SK-N-MC (cell line): ENCODE measurements around the gene LLCFC1.

Source experiments
- EZH2 ChIP-seq: fragments of 200-600 bp; sonication (generic); IDR thresholded peaks from one replicate; pipeline ENCODE4 v1.6.1; 2017; ENCODE audit warnings: antibody characterized with exemption
- FOXP2 ChIP-seq: optimal IDR thresholded peaks from 2 replicates; pipeline ENCODE3; 2011; ENCODE audit warnings: mild to moderate bottlenecking, moderate library complexity; ENCODE audit not compliant: insufficient read depth; ENCODE audit errors: extremely low read length, control extremely low read depth
- POLR2AphosphoS5 ChIP-seq: IDR thresholded peaks from 2 replicates; pipeline ENCODE4 v1.6.1; 2012; ENCODE audit warnings: mild to moderate bottlenecking, low read depth, low read length, borderline replicate concordance

DNA sequence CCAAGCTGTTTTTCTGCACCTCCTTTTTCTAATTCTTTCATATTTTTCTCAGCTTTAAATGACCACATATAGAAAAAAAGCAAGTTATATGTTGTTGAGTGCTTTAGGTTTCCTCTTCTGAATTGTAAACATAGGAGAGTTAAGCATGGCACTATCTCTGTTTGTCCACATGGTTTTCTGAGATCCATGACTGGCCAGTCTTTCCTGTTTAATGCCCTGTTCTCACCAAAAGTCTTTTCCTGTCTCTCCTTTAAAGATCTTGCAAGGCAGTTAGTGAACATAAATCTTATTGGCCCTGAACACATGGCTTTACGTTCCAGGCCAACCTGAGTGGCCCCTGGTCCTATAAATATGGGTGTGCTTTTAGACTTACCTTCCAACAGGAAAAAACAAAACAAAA lies 25.2 kb upstream of the LLCFC1 start:
- TF ChIP-seq EZH2 (no peak), POLR2AphosphoS5 (no peak), FOXP2 (no peak)
